Nephron (organoid): ENCODE measurements around the gene PCNX2.

Experiments used
- H3K27ac Mint-ChIP-seq, 3 experiments: 2 replicates each; pipeline ENCODE4 v1.8.0; 2020; ENCODE audit warnings: mixed read lengths in 3 of 3, mild to moderate bottlenecking in 2 of 3, moderate library complexity in 1 of 3
- H3K27me3 Mint-ChIP-seq: 2 replicates; pipeline ENCODE4 v1.8.0; 2021; ENCODE audit warnings: low read depth, mild to moderate bottlenecking, moderate library complexity, mixed read lengths
- H3K36me3 Mint-ChIP-seq: 2 replicates; pipeline ENCODE4 v1.8.0; 2020; ENCODE audit warnings: low read depth, mixed read lengths
- H3K4me1 Mint-ChIP-seq: 2 replicates; pipeline ENCODE4 v1.8.0; 2020; ENCODE audit warnings: mixed read lengths
- H3K4me3 Mint-ChIP-seq, 3 experiments: 2 replicates each; pipeline ENCODE4 v1.8.0; 2020; ENCODE audit warnings: mild to moderate bottlenecking in 3 of 3, mixed read lengths in 3 of 3, moderate library complexity in 2 of 3
- H3K9me3 Mint-ChIP-seq: 2 replicates; pipeline ENCODE4 v1.8.0; 2020; ENCODE audit warnings: mixed read lengths
- CTCF ChIP-seq, 3 experiments: fragments of 200-600 bp; sonication (generic); IDR thresholded peaks; one replicate each; pipeline ENCODE4 v1.5.0; 2021; ENCODE audit warnings: antibody characterized with exemption in 3 of 3; ENCODE audit not compliant: unreplicated experiment in 3 of 3

Gene PCNX2

DNA sequence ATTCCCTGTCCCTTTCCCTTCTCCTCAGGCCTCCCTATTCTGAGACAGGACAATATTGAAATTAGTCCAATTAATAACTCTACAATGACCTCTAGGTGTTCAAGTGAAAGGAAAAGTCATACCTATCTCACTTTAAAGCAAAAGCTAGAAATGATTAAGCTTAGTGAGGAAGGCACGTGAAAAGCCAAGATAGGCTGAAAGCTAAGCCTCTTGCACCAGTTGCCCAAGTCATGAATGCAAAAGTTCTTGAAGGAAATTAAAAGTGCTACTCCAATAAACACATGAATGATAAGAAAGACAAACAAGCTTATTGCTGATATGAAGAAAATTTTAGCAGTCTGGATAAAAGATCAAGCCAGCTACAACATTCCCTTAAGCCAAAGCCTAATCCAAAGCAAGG is 28.2 kb upstream of the PCNX2 start:
- Mint-ChIP-seq H3K4me3 (no peak overlapping the region), H3K36me3 (no peaks in the 10 kb centered on the region), H3K4me1 (no peaks in the 10 kb centered on the region), H3K9me3 (no peaks in the 10 kb centered on the region), H3K27ac (no peak overlapping the region), H3K27me3 (peaks cover 46% of the 10 kb centered on the region)
- TF ChIP-seq CTCF (IDR thresholded peaks at IDR 0.05; ENCODE audit: unreplicated experiment in 3 of 3), result no peak

DNA sequence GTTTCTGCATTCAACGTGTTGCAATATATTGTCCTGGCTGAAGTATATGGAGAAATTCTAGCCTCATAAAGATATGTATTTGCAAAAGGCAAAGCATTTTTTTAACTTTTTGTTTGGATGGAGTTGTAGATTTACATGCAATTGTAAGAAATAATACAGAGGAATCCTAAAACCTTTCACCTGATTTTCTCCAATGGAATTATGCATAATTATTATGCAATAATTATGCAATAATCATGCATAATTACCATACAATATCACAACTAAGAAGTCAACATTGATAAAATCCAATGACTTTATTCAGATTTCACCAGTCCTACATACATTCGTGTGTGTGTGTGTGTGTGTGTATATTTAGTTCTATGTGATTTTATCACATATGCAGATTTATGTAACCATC is 24.5 kb upstream of the PCNX2 start:
- H3K4me3 Mint-ChIP-seq, result no peak overlapping the region
- H3K4me1 Mint-ChIP-seq, result no peaks in the 10 kb centered on the region
- peaks cover 42% of the 10 kb centered on the region for H3K27me3 Mint-ChIP-seq
- H3K9me3 Mint-ChIP-seq, result no peaks in the 10 kb centered on the region
- H3K36me3 Mint-ChIP-seq, result no peaks in the 10 kb centered on the region
- H3K27ac Mint-ChIP-seq, result no peak overlapping the region
- no peak for TF ChIP-seq CTCF (IDR thresholded peaks at IDR 0.05; ENCODE audit: unreplicated experiment in 3 of 3)

DNA sequence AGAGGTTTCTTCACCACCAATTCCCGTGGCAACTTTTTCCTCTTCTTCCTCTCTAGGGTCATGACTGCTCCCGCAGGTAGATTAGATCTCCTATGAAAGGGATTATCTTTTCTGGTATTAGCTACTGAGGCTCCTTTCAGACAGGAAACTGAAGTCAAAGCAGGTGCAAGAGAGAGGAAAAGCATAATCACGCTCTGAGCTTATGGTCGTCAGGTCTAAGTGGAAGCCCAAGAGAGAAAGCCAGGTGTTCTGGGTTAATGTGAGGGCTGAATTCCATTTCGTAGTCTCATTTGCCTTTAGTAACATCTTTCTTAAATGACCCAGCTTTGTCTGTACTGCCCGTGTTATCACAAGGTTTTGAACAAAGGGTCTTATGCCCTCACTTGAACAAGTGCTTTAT is 23.7 kb upstream of the PCNX2 start:
- no peak overlapping the region for H3K4me3 Mint-ChIP-seq
- H3K36me3 Mint-ChIP-seq, result no peaks in the 10 kb centered on the region
- peaks cover 40% of the 10 kb centered on the region for H3K27me3 Mint-ChIP-seq
- no peaks in the 10 kb centered on the region for H3K4me1 Mint-ChIP-seq
- TF ChIP-seq CTCF (IDR thresholded peaks at IDR 0.05; ENCODE audit: unreplicated experiment in 3 of 3), result no peak
- H3K27ac Mint-ChIP-seq, result no peak overlapping the region
- no peaks in the 10 kb centered on the region for H3K9me3 Mint-ChIP-seq

GRCh38 chr1:233316473-233316872 is 20.9 kb upstream of the PCNX2 start:
- Mint-ChIP-seq H3K9me3 (no peaks in the 10 kb centered on the region), H3K4me1 (no peaks in the 10 kb centered on the region), H3K27ac (no peak overlapping the region), H3K4me3 (no peak overlapping the region), H3K36me3 (no peaks in the 10 kb centered on the region), H3K27me3 (peaks cover 19% of the 10 kb centered on the region)
- no peak for TF ChIP-seq CTCF (IDR thresholded peaks at IDR 0.05; ENCODE audit: unreplicated experiment in 3 of 3)

- no peak for TF ChIP-seq CTCF (IDR thresholded peaks at IDR 0.05; ENCODE audit: unreplicated experiment in 3 of 3)
- no peak overlapping the region for H3K4me3 Mint-ChIP-seq
- no peaks in the 10 kb centered on the region for H3K9me3 Mint-ChIP-seq
- no peak overlapping the region for H3K27ac Mint-ChIP-seq
- H3K27me3 Mint-ChIP-seq, result peaks cover 19% of the 10 kb centered on the region
- H3K36me3 Mint-ChIP-seq, result no peaks in the 10 kb centered on the region
- no peaks in the 10 kb centered on the region for H3K4me1 Mint-ChIP-seq
Observed at GRCh38 chr1:233315718-233316301, 20.3 kb upstream of the PCNX2 start.

DNA sequence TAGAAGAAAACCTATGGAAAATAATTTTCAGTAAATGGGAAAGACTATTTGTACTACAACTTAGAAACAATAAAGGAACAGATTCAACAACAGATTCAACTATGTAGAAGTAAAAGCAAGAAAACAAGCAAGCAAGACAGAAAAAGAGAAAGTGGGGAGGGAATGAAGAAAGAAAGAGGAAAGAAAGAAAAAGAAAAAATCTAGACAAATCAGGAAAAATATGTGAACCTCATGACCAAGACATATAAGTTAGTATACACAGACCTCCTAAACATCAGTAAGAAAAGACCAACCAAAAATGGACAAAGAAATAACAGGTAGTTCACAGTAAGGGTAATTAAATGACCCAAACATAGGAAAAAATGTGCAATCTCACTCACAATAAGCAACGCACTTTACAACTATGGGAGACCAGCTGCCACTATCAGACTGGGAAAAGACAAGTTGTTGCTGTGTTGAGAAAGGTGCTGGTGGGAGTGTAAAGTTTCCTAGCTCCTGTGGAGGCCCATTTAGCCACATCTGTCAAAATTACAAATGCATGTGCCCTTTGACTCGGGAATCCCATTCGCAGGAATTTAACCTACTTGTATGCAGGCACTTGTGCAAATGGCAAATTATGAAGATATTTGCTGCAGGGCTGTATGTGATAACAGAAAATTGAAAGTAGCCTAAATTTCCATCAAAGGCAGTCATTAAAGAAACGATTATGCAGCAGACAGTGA is 18.1 kb upstream of the PCNX2 start:
- TF ChIP-seq CTCF (IDR thresholded peaks at IDR 0.05; ENCODE audit: unreplicated experiment in 3 of 3), result no peak
- no peaks in the 10 kb centered on the region for H3K9me3 Mint-ChIP-seq

More for the DNA sequence above, 18.1 kb upstream of the PCNX2 start:
- Mint-ChIP-seq H3K4me3 (no peak overlapping the region), H3K4me1 (no peaks in the 10 kb centered on the region), H3K36me3 (no peaks in the 10 kb centered on the region), H3K27me3 (peaks cover 17% of the 10 kb centered on the region), H3K27ac (no peak overlapping the region)
